ENCODE measurements around the gene PCBP2. TPM values are rescaled to one million over a fixed set of nuclear protein-coding genes. Genes with fewer than 3 reads are reported as not detected.

PCBP2 gene
- total and polyA plus RNA-seq, 10 of the 15 experiments (the other 5 are each of a cell fraction or from before 2014, with no cell fraction given), result 109 to 803 (median 327) TPM

DNA sequence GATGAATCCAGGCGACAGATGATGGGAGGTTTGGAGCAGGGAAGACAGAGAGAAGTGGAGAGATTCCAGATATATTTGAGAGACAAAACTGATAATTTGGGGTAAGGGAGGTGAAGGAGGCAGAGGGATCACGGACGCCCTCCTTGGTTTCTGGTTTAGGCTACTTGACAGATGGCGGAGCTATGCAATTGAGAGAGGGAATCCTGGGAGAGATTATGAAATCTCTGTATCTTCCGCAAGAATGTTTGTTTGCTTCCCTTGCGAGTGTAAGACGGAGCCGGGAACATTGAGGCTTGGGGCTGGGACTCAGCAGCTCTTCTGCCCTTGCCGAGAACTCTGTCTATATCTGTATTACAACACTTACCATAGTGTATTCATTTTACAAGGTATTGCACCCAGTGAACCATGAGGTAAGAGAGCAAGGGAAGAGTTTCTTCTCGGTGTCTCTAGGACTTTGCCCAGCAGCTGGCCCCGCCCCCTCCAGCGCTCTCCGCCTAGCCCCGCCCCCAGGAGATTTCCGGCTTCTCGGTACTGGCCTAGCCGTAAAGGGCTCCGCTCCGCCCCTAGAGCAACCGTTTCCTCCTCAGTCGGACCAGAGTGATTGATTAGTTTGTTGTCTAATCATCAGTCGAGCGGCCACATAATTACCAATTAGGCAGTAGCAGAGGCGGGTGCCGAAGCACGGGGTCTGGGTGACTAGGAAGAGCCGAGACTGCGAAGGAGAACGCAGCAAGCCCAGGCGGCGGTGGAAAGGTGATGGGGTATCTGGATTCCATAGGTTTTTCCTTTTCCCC is 10.7 kb upstream of the PCBP2 start, which contains the start of gene PRR13 (continued):
- TF ChIP-seq PKNOX1 (IDR thresholded peaks at IDR 0.05) (peak; percentile 98), SMC3 (IDR thresholded peaks at IDR 0.05; ENCODE audit: borderline replicate concordance, low read length) (no peak), ZNF592 (IDR thresholded peaks at IDR 0.05) (no peak), CUX1 (IDR thresholded peaks at IDR 0.05; ENCODE audit: insufficient replicate concordance, low read depth, low read length) (no peak), RUNX3 (IDR thresholded peaks at IDR 0.05; ENCODE audit: low read length) (no peak), EED (IDR thresholded peaks at IDR 0.05; ENCODE audit: low read depth) (no peak), SREBF1 (IDR thresholded peaks at IDR 0.05; ENCODE audit: low read length) (no peak), TARDBP (IDR thresholded peaks at IDR 0.05; ENCODE audit: borderline replicate concordance) (no peak), IRF5 (IDR thresholded peaks at IDR 0.05; ENCODE audit: borderline replicate concordance) (no peak), NR2C2 (IDR thresholded peaks at IDR 0.05; ENCODE audit: borderline replicate concordance, control insufficient read depth, insufficient read length, low read depth) (no peak), CHD2 (IDR thresholded peaks at IDR 0.05; ENCODE audit: borderline replicate concordance, low read depth, low read length) (peak; percentile 76; the same call in 1 of the 2 replicates), RAD51 (IDR thresholded peaks at IDR 0.05) (peak; percentile 82), MAX (IDR thresholded peaks at IDR 0.05; ENCODE audit: low read depth, low read length) (peak; percentile 39; the same call in 1 of the 2 replicates), E4F1 (IDR thresholded peaks at IDR 0.05; ENCODE audit: borderline replicate concordance, partially characterized antibody) (peak; percentile 90)

Measured in GM12878 (cell line).